ENCODE results near the gene SNRPB. TPM values are rescaled to one million over a fixed set of nuclear protein-coding genes. Genes with fewer than 3 reads are reported as not detected.
A peak's percentile ranks its signal among the peaks of the same experiment; 100 is the strongest.

The SNRPB gene
- total and polyA plus RNA-seq, 2 donors (not counting 3 experiments of a cell fraction or from before 2014, with no cell fraction given) = 296 to 340 TPM

GRCh38 chr20:2508631-2509467 lies 38.3 kb upstream of the SNRPB start, which contains the start of gene ZNF343:
Gene ZNF343 (minus strand): TSS chr20:2508915. CDS start chr20:2493895, 15,020 bp downstream.
- Histone ChIP-seq H3K9me1 (replicated peaks; ENCODE audit: control insufficient read depth, extremely low read depth, insufficient read depth, low read length) (no peaks in the 10 kb centered on the region), H3K27me3 (ENCODE audit: control insufficient read depth in 2 of 2, insufficient read depth in 2 of 2, low read length in 2 of 2) (no peaks in the 10 kb centered on the region), H3K36me3 (ENCODE audit: control insufficient read depth in 2 of 2, extremely low read depth in 1 of 2, insufficient read depth in 2 of 2, low read length in 2 of 2) (no peaks in the 10 kb centered on the region), H3K4me1 (ENCODE audit: control insufficient read depth, extremely low read depth, insufficient read depth, low read length) (peaks cover 10% of the 10 kb centered on the region), H3K9me3 (replicated peaks; ENCODE audit: control insufficient read depth, insufficient read depth, low read length) (no peaks in the 10 kb centered on the region), H4K20me1 (replicated peaks; ENCODE audit: control insufficient read depth, extremely low read depth, insufficient read depth, low read length) (no peaks in the 10 kb centered on the region), H3K9ac (replicated peaks; ENCODE audit: extremely low read depth, insufficient read depth, low read length) (peak within 1 kb of the TSS; percentile 78), H2AFZ (ENCODE audit: low read depth, low read length) (peak within 1 kb of the TSS; percentile 37), H3K4me2 (ENCODE audit: insufficient read depth, low read length) (peak within 1 kb of the TSS; percentile 37), H3K4me3 (replicated peaks in 1 of 3; ENCODE audit: insufficient read depth in 1 of 3, low read depth in 1 of 3, low read length in 3 of 3) (peak within 1 kb of the TSS; percentile 73 to 85 (median 77)), H3K79me2 (ENCODE audit: control insufficient read depth, insufficient read depth, low read length) (peaks cover 11% of the 10 kb centered on the region), H3K27ac (ENCODE audit: insufficient read depth, low read depth, low read length) (peak within 1 kb of the TSS; percentile 46)
- TF ChIP-seq GATA2 (IDR thresholded peaks at IDR 0.05; ENCODE audit: insufficient read depth, insufficient read length, low read depth, low read length) (no peak), POLR2A (IDR thresholded peaks at IDR 0.05; ENCODE audit: low read depth, low read length) (peak; percentile 86), FOS (IDR thresholded peaks at IDR 0.05; ENCODE audit: borderline replicate concordance, insufficient read depth, low read length) (peak; percentile 7), EZH2 (IDR thresholded peaks at IDR 0.05; ENCODE audit: borderline replicate concordance, low read depth, low read length, severe bottlenecking) (no peak), POLR2AphosphoS5 (IDR thresholded peaks at IDR 0.05; ENCODE audit: insufficient read depth, low read depth, low read length) (peak; percentile 54), CTCF (IDR thresholded peaks at IDR 0.05; ENCODE audit: extremely low read depth in 1 of 2, insufficient read depth in 1 of 2, low read depth in 1 of 2, low read length in 2 of 2) (no peak), JUN (IDR thresholded peaks at IDR 0.05; ENCODE audit: borderline replicate concordance, insufficient read depth, insufficient read length, low read depth) (no peak), MYC (IDR thresholded peaks at IDR 0.05; ENCODE audit: low read depth, low read length) (no peak)
- TF ChIP-seq, protein P1, sequence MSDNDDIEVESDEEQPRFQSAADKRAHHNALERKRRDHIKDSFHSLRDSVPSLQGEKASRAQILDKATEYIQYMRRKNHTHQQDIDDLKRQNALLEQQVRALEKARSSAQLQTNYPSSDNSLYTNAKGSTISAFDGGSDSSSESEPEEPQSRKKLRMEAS (IDR thresholded peaks at IDR 0.05; ENCODE audit: insufficient read depth, insufficient read length) = no peak
- intact Hi-C loops (cut with micrococcal nuclease) (loop anchor here (1.0 to 5.0 kb wide), 3 partner anchors 15 to 143 kb away; partner anchors contain the start of genes NOP56 and SNRPB), dilution Hi-C loops (cut with MboI; ENCODE audit: extremely low pct_ligation_motif_present, low sequenced_read_pairs) (no loop called here)
- peak; percentile 98 for FAIRE-seq
- BruUV-seq (replicated peaks) = no TSS peak
- peak; percentile 90 for DNase-seq (ENCODE audit: low read depth, low spot score)
- POLR2A ChIA-PET = no interaction called here
- CTCF ChIA-PET = interaction anchor here (9.2 kb wide), 1 partner anchor 13 kb away, joined by 99 read pairs; no protein-coding TSS in a partner anchor

Data from endothelial cell of umbilical vein (primary cell).